ENCODE data around the gene CNKSR3.
A peak's percentile ranks its signal among the peaks of the same experiment; 100 is the strongest.

The CNKSR3 gene

GRCh38 chr6:154390034-154390433 lies 120.5 kb downstream of the CNKSR3 start:
- ATAC-seq, result no peak
- no peak for TF ChIP-seq SNAI2 (CRISPR knock-in tag; IDR thresholded peaks at IDR 0.05)
- TF ChIP-seq OSR1 (CRISPR knock-in tag; IDR thresholded peaks at IDR 0.05), result no peak
- TF ChIP-seq ZC3H10 (CRISPR knock-in tag; IDR thresholded peaks at IDR 0.05), result no peak
- TF ChIP-seq CSDC2 (CRISPR knock-in tag; IDR thresholded peaks at IDR 0.05), result no peak
- TF ChIP-seq ZNF565 (CRISPR knock-in tag; conservative IDR thresholded peaks at IDR 0.05; ENCODE audit: low read depth), result no peak

GRCh38 chr6:154388803-154389202 lies 121.7 kb downstream of the CNKSR3 start:
- no peak for ATAC-seq
- TF ChIP-seq ZFP3 (CRISPR knock-in tag; IDR thresholded peaks at IDR 0.05), result no peak
- TF ChIP-seq ISL1 (CRISPR knock-in tag; IDR thresholded peaks at IDR 0.05), result peak; percentile 39
- TF ChIP-seq SNAI2 (CRISPR knock-in tag; IDR thresholded peaks at IDR 0.05), result no peak
- no peak for TF ChIP-seq RARB (CRISPR knock-in tag; IDR thresholded peaks at IDR 0.05)
- no peak for TF ChIP-seq ESRRG (CRISPR knock-in tag; IDR thresholded peaks at IDR 0.05)

DNA sequence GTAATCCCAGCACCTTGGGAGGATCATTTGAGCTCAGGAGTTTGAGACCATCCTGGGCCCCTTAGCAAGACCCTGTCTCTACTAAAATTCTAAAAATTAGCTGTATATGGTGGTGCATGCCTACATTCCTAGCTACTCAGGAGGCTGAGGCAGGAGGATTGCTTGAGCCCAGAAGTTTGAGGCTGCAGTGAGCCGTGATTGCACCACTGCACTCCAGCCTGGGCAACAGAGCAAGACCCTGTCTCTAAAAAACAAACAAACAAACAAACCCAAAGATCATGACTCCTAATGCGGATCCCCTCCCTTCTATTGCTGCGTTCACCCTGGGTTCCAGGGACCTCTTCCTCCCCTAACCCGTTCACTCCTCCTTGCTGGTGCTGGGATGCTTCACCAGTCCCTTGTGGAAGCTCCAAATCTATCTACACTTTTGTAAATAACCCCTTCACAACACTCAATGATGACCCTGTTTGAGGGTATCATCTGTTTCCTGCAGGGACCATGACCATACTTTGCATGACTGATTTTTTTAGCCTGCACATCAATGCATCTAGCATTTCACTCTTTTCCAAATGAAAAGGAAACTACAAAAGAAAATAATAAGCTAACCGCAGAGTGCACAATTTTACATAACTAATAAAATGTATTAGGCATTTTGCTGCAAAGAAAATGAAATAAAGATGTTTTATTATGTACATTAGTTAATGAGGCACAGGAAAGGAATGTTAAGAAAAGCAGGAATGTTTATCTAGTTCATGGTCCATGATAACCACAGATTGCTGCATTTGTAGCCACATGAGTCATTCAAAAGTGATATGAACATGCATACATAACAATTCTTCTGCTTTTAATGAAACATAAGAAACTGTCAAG lies 123.4 kb downstream of the CNKSR3 start:
- TF ChIP-seq TOX (CRISPR knock-in tag; IDR thresholded peaks at IDR 0.05; ENCODE audit: borderline replicate concordance) (peak; percentile 83), RARB (CRISPR knock-in tag; IDR thresholded peaks at IDR 0.05) (no peak), PATZ1 (CRISPR knock-in tag; IDR thresholded peaks at IDR 0.05; ENCODE audit: borderline replicate concordance) (peak; percentile 98), CSRNP3 (CRISPR knock-in tag; IDR thresholded peaks at IDR 0.05) (peak; percentile 96), TCF4 (CRISPR knock-in tag; IDR thresholded peaks at IDR 0.05; ENCODE audit: borderline replicate concordance) (peak; percentile 76; the same call in 1 of the 2 replicates), ZFP3 (CRISPR knock-in tag; IDR thresholded peaks at IDR 0.05) (no peak), ZC3H10 (CRISPR knock-in tag; IDR thresholded peaks at IDR 0.05) (no peak; the same call in 1 of the 2 replicates), ZNF8 (CRISPR knock-in tag; IDR thresholded peaks at IDR 0.05) (no peak; the same call in 1 of the 2 replicates), ZFP30 (CRISPR knock-in tag; IDR thresholded peaks at IDR 0.05) (no peak), OSR1 (CRISPR knock-in tag; IDR thresholded peaks at IDR 0.05) (no peak), ARNTL (CRISPR knock-in tag; IDR thresholded peaks at IDR 0.05; ENCODE audit: borderline replicate concordance, low read depth) (no peak), ISL1 (CRISPR knock-in tag; IDR thresholded peaks at IDR 0.05) (peak; percentile 100), ZNF565 (CRISPR knock-in tag; conservative IDR thresholded peaks at IDR 0.05; ENCODE audit: low read depth) (no peak), CREB5 (CRISPR knock-in tag; IDR thresholded peaks at IDR 0.05; ENCODE audit: low read depth) (peak; percentile 97), PPARA (CRISPR knock-in tag; IDR thresholded peaks at IDR 0.05; ENCODE audit: borderline replicate concordance) (no peak)
- TF ChIP-seq, protein P1, sequence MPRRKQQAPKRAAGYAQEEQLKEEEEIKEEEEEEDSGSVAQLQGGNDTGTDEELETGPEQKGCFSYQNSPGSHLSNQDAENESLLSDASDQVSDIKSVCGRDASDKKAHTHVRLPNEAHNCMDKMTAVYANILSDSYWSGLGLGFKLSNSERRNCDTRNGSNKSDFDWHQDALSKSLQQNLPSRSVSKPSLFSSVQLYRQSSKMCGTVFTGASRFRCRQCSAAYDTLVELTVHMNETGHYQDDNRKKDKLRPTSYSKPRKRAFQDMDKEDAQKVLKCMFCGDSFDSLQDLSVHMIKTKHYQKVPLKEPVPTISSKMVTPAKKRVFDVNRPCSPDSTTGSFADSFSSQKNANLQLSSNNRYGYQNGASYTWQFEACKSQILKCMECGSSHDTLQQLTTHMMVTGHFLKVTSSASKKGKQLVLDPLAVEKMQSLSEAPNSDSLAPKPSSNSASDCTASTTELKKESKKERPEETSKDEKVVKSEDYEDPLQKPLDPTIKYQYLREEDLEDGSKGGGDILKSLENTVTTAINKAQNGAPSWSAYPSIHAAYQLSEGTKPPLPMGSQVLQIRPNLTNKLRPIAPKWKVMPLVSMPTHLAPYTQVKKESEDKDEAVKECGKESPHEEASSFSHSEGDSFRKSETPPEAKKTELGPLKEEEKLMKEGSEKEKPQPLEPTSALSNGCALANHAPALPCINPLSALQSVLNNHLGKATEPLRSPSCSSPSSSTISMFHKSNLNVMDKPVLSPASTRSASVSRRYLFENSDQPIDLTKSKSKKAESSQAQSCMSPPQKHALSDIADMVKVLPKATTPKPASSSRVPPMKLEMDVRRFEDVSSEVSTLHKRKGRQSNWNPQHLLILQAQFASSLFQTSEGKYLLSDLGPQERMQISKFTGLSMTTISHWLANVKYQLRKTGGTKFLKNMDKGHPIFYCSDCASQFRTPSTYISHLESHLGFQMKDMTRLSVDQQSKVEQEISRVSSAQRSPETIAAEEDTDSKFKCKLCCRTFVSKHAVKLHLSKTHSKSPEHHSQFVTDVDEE (CRISPR knock-in tag; IDR thresholded peaks at IDR 0.05), result no peak
- TF ChIP-seq, protein P2, sequence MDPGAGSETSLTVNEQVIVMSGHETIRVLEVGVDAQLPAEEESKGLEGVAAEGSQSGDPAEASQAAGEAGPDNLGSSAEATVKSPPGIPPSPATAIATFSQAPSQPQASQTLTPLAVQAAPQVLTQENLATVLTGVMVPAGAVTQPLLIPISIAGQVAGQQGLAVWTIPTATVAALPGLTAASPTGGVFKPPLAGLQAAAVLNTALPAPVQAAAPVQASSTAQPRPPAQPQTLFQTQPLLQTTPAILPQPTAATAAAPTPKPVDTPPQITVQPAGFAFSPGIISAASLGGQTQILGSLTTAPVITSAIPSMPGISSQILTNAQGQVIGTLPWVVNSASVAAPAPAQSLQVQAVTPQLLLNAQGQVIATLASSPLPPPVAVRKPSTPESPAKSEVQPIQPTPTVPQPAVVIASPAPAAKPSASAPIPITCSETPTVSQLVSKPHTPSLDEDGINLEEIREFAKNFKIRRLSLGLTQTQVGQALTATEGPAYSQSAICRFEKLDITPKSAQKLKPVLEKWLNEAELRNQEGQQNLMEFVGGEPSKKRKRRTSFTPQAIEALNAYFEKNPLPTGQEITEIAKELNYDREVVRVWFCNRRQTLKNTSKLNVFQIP (CRISPR knock-in tag; IDR thresholded peaks at IDR 0.05; ENCODE audit: borderline replicate concordance, low read depth), result peak; percentile 87; the same call in 1 of the 2 replicates
- peak; percentile 97 for ATAC-seq

Measured in SK-N-SH treated with all-trans-retinoic acid at 6 μM for 48 hours (cell line).